Lung (tissue), 12 donors: ENCODE measurements around the gene CDAN1. TPM values are rescaled to one million over a fixed set of nuclear protein-coding genes. Genes with fewer than 3 reads are reported as not detected.

ENCODE experiments used
- ATAC-seq: fragments of 200-7000 bp; cut with Tn5 transposase; one replicate; pipeline ENCODE4 v1.9.1; 2020; ENCODE audit warnings: moderate number of reproducible peaks; ENCODE audit not compliant: insufficient read depth, low FRiP score
- DNase-seq, 3 donors: peaks; one replicate each; pipeline ENCODE4 v3.0.0-alpha.2; 2013 to 2017
- H3K27ac ChIP-seq, 2 donors: one replicate each; pipeline ENCODE4 v1.5.1; 2013; ENCODE audit warnings: mild to moderate bottlenecking in 2 of 2, moderate library complexity in 2 of 2, control low read depth in 1 of 2, inconsistent platforms in 1 of 2, low read depth in 1 of 2, low read length in 1 of 2
- H3K27me3 ChIP-seq, 3 donors: one replicate each; pipeline ENCODE4 v1.5.1; 2013; ENCODE audit warnings: low read length in 2 of 3; ENCODE audit not compliant: control insufficient read depth in 3 of 3, insufficient read depth in 3 of 3
- H3K36me3 ChIP-seq, 4 donors: one replicate each; pipeline ENCODE4 v1.5.1; 2013; ENCODE audit warnings: low read length in 4 of 4, mild to moderate bottlenecking in 1 of 4, moderate library complexity in 1 of 4; ENCODE audit not compliant: control insufficient read depth in 4 of 4, insufficient read depth in 4 of 4
- H3K4me1 ChIP-seq, 5 donors: one replicate each; pipeline ENCODE4 v1.5.1; 2013; ENCODE audit warnings: low read length in 5 of 5, mild to moderate bottlenecking in 2 of 5, moderate library complexity in 1 of 5; ENCODE audit not compliant: control insufficient read depth in 5 of 5, insufficient read depth in 5 of 5
- H3K4me3 ChIP-seq: one replicate; pipeline ENCODE4 v1.5.1; 2013; ENCODE audit warnings: mild to moderate bottlenecking, control low read depth, moderate library complexity
- H3K9ac ChIP-seq, 2 donors: one replicate each; pipeline ENCODE4 v1.5.1; 2013; ENCODE audit warnings: low read length in 2 of 2, control low read depth in 1 of 2; ENCODE audit not compliant: insufficient read depth in 1 of 2
- H3K9me3 ChIP-seq, 4 donors: one replicate each; pipeline ENCODE4 v1.5.1; 2013; ENCODE audit warnings: low read length in 3 of 4, mild to moderate bottlenecking in 1 of 4, moderate library complexity in 1 of 4; ENCODE audit not compliant: control insufficient read depth in 4 of 4, insufficient read depth in 3 of 4
- CTCF ChIP-seq: IDR thresholded peaks from 2 replicates; pipeline ENCODE4 v1.5.1; 2012; ENCODE audit warnings: mild to moderate bottlenecking; ENCODE audit errors: control extremely low read depth, extremely low read depth
- WGBS, 2 donors: extraction: QIAGEN DNeasy Blood & Tissue Kit; methylation state at CpG; one replicate each; pipeline ENCODE4 v1.1.7; 2013; 5-methylcytosine and 5-hydroxymethylcytosine counted together
- polyA plus RNA-seq, 2 donors: library from polyadenylated mRNA; stranded (reverse); fragments of 200-250 nt; gene quantifications; one replicate each; pipeline ENCODE4 v1.2.1, GENCODE V29; 2013
- total RNA-seq, 2 donors: library from RNA; depleted of rRNA in 1 of 2; stranded (reverse); fragments of >200 nt in 1 of 2; gene quantifications; one replicate each; pipeline ENCODE4 v1.2.1, GENCODE V29; 2014 to 2021
- donor health status: control.
- donor health status: control.
- donor health status: Bipolar disorder and iron deficiency.
- donor health status: healthy.
- donor health status: DM: yes; HTN: yes; CAD: no.

The CDAN1 gene
- total and polyA plus RNA-seq, 4 donors: 4.2 to 15.2 (median 12.2) TPM

GRCh38 chr15:42716125-42716524, 20.8 kb downstream of the CDAN1 start:
- no peak for DNase-seq
- H3K36me3 ChIP-seq: peaks cover 5 to 17% (median 15%) of the 10 kb centered on the region in 4 donors
- H3K4me1 ChIP-seq: peaks cover 0 to 7% (median 0%) of the 10 kb centered on the region in 5 donors
- H3K4me3 ChIP-seq: no peak overlapping the region
- 91 to 98% methylated on average over 5 of the region's 5 CpGs for WGBS, 2 donors
- ATAC-seq: no peak
- TF ChIP-seq CTCF: no peak
- H3K9ac ChIP-seq: no peak overlapping the region
- no peak overlapping the region for H3K27ac ChIP-seq
- H3K27me3 ChIP-seq: no peaks in the 10 kb centered on the region
- H3K9me3 ChIP-seq: no peaks in the 10 kb centered on the region

- Histone ChIP-seq H3K9ac (no peak overlapping the region), H3K9me3 (no peaks in the 10 kb centered on the region), H3K4me3 (no peak overlapping the region), H3K27ac (no peak overlapping the region), H3K36me3 (peaks cover 0 to 2% (median 0%) of the 10 kb centered on the region in 4 donors), H3K27me3 (no peaks in the 10 kb centered on the region), H3K4me1 (peaks cover 0 to 7% (median 0%) of the 10 kb centered on the region in 5 donors)
- DNase-seq: no peak
- no peak for ATAC-seq
- WGBS, 2 donors: 95 to 98% methylated on average over 4 of the region's 4 CpGs
- TF ChIP-seq CTCF: no peak
Observed at GRCh38 chr15:42712584-42712983, 24.3 kb downstream of the CDAN1 start.

- no peak overlapping the region for H3K9ac ChIP-seq
- H3K27me3 ChIP-seq: no peaks in the 10 kb centered on the region
- 96 to 100% methylated on average over 3 of the region's 3 CpGs for WGBS, 2 donors
- H3K4me3 ChIP-seq: no peak overlapping the region
- ATAC-seq: no peak
- no peak for DNase-seq
- no peaks in the 10 kb centered on the region for H3K9me3 ChIP-seq
- H3K36me3 ChIP-seq: no peaks in the 10 kb centered on the region
- no peak for TF ChIP-seq CTCF
- H3K27ac ChIP-seq: no peak overlapping the region
- H3K4me1 ChIP-seq: peaks cover 0 to 7% (median 0%) of the 10 kb centered on the region in 5 donors
Observed at GRCh38 chr15:42711746-42712145, 25.2 kb downstream of the CDAN1 start.

DNA sequence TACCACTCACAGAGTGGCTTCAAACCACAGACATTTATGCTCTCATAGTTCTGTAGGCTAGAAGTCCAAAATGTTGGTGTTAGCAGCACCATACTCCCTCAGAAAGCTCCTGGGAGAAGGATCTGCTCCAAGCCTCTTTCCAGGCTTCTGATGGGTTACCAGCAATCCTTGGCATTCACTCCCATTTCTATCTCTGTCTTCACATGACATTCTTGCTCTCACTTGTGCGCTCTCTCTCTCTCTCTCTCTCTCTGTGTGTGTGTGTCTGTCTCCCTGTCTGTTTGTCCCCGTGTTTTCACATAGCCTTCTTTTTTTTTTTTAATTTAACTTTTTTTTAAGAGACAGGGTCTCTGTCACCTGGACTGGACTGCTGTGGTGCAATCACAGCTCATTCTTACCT, 26.3 kb downstream of the CDAN1 start:
- Histone ChIP-seq H3K4me1 (peaks cover 0 to 7% (median 0%) of the 10 kb centered on the region in 5 donors), H3K27ac (no peak overlapping the region), H3K36me3 (no peaks in the 10 kb centered on the region), H3K4me3 (no peak overlapping the region), H3K27me3 (no peaks in the 10 kb centered on the region), H3K9me3 (no peaks in the 10 kb centered on the region), H3K9ac (no peak overlapping the region)
- ATAC-seq (no peak), DNase-seq (no peak)
- no peak for TF ChIP-seq CTCF
- 91 to 97% methylated on average over 2 of the region's 2 CpGs for WGBS, 2 donors
